Parathyroid adenoma (tissue), 2 donors: ENCODE results near the gene BIRC7.
"Not testable (repeated sequence)": the region's sequence is repeated elsewhere in the genome, so short reads cannot be mapped to it uniquely, and the experiment has no call there.

Experiments used
- H2AFZ ChIP-seq: fragments of 300-600 bp; sonication (generic); one replicate; pipeline ENCODE4 v1.7.0; 2017; ENCODE audit warnings: antibody characterized with exemption, mild to moderate bottlenecking
- H3K27ac ChIP-seq: fragments of 300-600 bp; sonication (generic); one replicate; pipeline ENCODE4 v1.7.0; 2017
- H3K27me3 ChIP-seq: fragments of 300-600 bp; sonication (generic); one replicate; pipeline ENCODE4 v1.7.0; 2017; ENCODE audit warnings: low read length; ENCODE audit not compliant: control insufficient read depth, insufficient read depth
- H3K36me3 ChIP-seq: fragments of 300-600 bp; sonication (generic); one replicate; pipeline ENCODE4 v1.7.0; 2017; ENCODE audit warnings: low read length; ENCODE audit not compliant: control insufficient read depth, insufficient read depth
- H3K4me1 ChIP-seq: fragments of 300-600 bp; sonication (generic); one replicate; pipeline ENCODE4 v1.7.0; 2017; ENCODE audit warnings: control low read depth
- H3K4me2 ChIP-seq: fragments of 300-600 bp; sonication (generic); one replicate; pipeline ENCODE4 v1.7.0; 2017; ENCODE audit warnings: low read length
- H3K4me3 ChIP-seq: fragments of 300-600 bp; sonication (generic); one replicate; pipeline ENCODE4 v1.7.0; 2017; ENCODE audit warnings: low read depth, low read length
- H3K79me2 ChIP-seq: fragments of 300-600 bp; sonication (generic); one replicate; pipeline ENCODE4 v1.7.0; 2017; ENCODE audit warnings: control low read depth
- H3K9ac ChIP-seq: fragments of 300-600 bp; sonication (generic); one replicate; pipeline ENCODE4 v1.7.0; 2017; ENCODE audit warnings: mild to moderate bottlenecking
- H3K9me3 ChIP-seq: fragments of 300-600 bp; sonication (generic); one replicate; pipeline ENCODE4 v1.7.0; 2017; ENCODE audit warnings: low read length; ENCODE audit not compliant: control insufficient read depth
- CTCF ChIP-seq: fragments of 300-600 bp; sonication (generic); IDR thresholded peaks from one replicate; pipeline ENCODE4 v1.7.0; 2017; ENCODE audit warnings: antibody characterized with exemption, mild to moderate bottlenecking
- donor health status: primary hyperparathyroidism.

BIRC7 gene

DNA sequence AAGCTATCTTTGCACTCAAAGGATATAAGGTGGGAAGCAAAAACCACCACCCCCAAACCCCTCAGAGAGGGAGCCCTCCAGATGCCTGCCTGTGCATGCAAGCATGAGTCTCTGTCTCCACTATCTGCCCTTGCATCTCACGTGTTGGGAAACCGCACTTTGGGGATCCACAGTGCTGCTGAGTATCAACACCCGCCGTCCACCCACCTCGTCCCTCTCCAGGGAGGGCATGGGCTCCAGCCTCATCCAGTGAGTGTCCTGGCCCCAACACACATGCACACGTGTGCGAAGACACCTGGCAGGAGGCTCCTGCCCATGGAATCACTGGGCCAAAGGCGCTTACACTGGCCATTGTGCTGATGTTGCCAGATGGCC lies 16.3 kb upstream of the BIRC7 start:
- Histone ChIP-seq H3K9me3 (no peaks in the 10 kb centered on the region), H3K4me1 (peaks cover 8% of the 10 kb centered on the region), H3K36me3 (no peaks in the 10 kb centered on the region), H2AFZ (no peak overlapping the region), H3K79me2 (peaks cover 11% of the 10 kb centered on the region), H3K4me2 (no peak overlapping the region), H3K9ac (no peak overlapping the region), H3K27ac (no peak overlapping the region), H3K27me3 (no peaks in the 10 kb centered on the region), H3K4me3 (no peak overlapping the region)
- TF ChIP-seq CTCF: no peak

DNA sequence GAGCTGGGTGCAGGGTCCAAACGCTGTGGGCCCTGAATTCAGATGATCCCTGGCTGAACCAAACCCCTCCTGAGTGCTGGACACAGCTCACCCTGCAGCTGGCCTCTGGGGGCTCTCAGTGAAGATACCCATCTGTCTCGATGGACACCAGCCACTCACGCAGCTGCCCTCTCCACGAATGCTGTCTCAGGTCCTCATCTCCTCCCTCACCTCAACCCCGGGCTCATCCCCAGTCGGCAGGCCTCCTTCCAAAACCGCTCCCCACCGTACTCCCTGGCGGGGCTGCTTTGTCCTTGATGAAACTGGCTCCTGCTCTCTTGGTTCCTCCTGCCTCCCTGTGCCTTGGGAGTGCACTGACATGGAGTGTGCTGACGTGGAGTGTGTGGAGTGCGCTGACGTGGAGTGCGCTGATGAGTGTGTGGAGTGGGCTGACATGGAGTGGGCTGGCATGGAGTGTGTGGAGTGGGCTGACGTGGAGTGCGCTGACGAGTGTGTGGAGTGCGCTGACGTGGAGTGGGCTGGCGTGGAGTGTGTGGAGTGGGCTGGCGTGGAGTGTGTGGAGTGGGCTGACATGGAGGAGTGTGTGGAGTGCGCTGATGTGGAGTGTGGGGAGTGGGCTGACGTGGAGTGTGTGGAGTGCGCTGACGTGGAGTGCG lies 15.7 kb upstream of the BIRC7 start:
- Histone ChIP-seq H3K4me1 (peaks cover 6% of the 10 kb centered on the region), H3K9me3 (no peaks in the 10 kb centered on the region), H3K4me3 (no peak overlapping the region), H3K36me3 (no peaks in the 10 kb centered on the region), H2AFZ (no peak overlapping the region), H3K27me3 (no peaks in the 10 kb centered on the region), H3K79me2 (peaks cover 7% of the 10 kb centered on the region), H3K4me2 (no peak overlapping the region), H3K9ac (no peak overlapping the region), H3K27ac (no peak overlapping the region)
- TF ChIP-seq CTCF: no peak

DNA sequence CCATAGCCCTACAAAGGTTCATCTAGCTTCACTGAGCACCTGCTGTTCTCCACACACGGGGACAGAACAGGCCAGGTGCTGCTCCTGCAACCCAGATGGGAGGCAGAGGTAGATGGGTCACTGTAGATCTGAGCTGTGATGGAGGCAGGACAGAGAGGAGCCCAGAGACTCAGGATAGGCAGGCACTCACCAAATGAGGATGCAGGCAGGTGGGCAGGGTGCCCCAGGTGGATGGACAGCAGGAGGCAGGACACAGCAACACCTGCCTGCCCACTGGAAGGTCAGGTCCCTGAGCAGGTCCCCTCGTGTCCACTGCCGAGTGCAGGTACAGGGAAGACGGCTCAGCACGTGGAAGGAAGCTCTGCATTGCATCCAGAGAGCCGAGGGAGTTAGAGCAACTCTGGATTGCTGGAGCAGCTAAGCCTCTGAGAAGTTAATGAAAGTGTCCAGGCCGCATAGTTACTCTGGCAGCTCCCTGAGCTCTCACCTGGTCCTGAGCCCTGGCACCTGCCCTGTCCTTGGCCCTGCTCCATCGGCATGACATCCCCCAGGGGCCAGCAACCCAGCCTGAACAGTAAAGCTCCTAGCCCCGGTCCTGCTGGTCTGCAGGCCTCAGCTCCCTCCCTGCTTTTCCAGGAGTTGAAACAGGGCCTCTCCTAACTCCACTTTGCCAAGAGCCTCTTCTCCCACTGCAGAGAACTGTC lies 14.9 kb upstream of the BIRC7 start:
- Histone ChIP-seq H3K79me2 (no peaks in the 10 kb centered on the region), H3K9ac (no peak overlapping the region), H2AFZ (no peak overlapping the region), H3K27me3 (no peaks in the 10 kb centered on the region), H3K4me1 (peaks cover 6% of the 10 kb centered on the region), H3K9me3 (no peaks in the 10 kb centered on the region), H3K27ac (no peak overlapping the region), H3K4me3 (no peak overlapping the region), H3K4me2 (no peak overlapping the region), H3K36me3 (no peaks in the 10 kb centered on the region)
- TF ChIP-seq CTCF: no peak

GRCh38 chr20:63221400-63222053 lies 14.2 kb upstream of the BIRC7 start:
- not testable (repeated sequence) for H3K27ac ChIP-seq, H3K4me3 ChIP-seq, H3K79me2 ChIP-seq, H3K27me3 ChIP-seq, H3K9ac ChIP-seq, H3K36me3 ChIP-seq, H3K4me1 ChIP-seq, H3K9me3 ChIP-seq, H2AFZ ChIP-seq, H3K4me2 ChIP-seq

DNA sequence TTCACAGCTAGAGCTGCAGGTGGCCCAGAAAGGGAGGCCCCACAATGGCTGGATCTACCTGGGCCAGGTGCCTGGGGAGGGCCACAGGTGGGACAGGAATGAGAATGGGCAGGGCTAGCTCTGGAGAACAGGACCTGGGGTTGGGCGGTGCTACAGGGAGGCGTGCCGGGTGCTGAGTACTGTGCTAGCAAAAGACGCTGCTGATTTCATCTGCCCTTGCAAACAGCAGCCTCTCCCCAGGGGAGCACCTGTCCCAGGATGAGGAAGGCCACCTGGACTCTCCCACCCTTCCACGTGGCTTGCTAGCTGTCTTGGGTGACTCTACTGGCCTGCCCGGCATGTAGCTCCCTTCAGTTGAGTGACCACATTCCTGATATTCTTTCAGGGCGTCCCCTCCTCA lies 13.2 kb upstream of the BIRC7 start:
- Histone ChIP-seq H3K9me3 (no peaks in the 10 kb centered on the region), H3K27me3 (no peaks in the 10 kb centered on the region), H2AFZ (no peak overlapping the region), H3K4me3 (no peak overlapping the region), H3K27ac (no peak overlapping the region), H3K79me2 (no peaks in the 10 kb centered on the region), H3K4me1 (no peaks in the 10 kb centered on the region), H3K36me3 (no peaks in the 10 kb centered on the region), H3K4me2 (no peak overlapping the region), H3K9ac (no peak overlapping the region)
- no peak for TF ChIP-seq CTCF
